PC-3 (cell line): ENCODE measurements around the gene FKBP1A.

Experiments
- EZH2 ChIP-seq: fragments of 300-600 bp; sonication (generic); IDR thresholded peaks from one replicate; pipeline ENCODE4 v1.6.1; 2017; ENCODE audit warnings: antibody characterized with exemption, mild to moderate bottlenecking, low read length; ENCODE audit not compliant: unreplicated experiment
- TF ChIP-seq, protein P1 (sequence below): fragments of 300-600 bp; sonication (generic); conservative IDR thresholded peaks from 2 replicates; pipeline ENCODE4 v1.5.1; 2017; ENCODE audit warnings: antibody characterized with exemption, low read depth, mild to moderate bottlenecking, low read length

DNA sequence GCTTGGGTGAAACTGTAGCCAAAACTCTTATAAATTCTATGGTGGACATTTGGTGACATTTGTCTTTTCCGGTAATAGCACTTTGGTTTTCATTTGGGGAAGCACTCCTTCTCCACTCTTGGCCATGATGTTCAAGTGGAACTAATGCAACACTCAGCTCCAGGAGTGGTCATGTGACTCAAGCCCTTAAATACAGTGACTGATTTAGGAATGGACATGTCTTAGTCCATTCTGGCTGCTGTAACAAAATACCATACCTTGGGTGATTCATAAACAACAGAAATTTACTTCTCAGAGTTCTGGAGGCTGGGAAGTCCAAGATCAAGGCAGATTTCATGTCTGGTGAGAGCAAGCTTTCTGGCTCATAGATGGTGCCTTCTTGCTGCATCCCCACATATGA, 10.8 kb upstream of the FKBP1A start:
- TF ChIP-seq, protein P1, sequence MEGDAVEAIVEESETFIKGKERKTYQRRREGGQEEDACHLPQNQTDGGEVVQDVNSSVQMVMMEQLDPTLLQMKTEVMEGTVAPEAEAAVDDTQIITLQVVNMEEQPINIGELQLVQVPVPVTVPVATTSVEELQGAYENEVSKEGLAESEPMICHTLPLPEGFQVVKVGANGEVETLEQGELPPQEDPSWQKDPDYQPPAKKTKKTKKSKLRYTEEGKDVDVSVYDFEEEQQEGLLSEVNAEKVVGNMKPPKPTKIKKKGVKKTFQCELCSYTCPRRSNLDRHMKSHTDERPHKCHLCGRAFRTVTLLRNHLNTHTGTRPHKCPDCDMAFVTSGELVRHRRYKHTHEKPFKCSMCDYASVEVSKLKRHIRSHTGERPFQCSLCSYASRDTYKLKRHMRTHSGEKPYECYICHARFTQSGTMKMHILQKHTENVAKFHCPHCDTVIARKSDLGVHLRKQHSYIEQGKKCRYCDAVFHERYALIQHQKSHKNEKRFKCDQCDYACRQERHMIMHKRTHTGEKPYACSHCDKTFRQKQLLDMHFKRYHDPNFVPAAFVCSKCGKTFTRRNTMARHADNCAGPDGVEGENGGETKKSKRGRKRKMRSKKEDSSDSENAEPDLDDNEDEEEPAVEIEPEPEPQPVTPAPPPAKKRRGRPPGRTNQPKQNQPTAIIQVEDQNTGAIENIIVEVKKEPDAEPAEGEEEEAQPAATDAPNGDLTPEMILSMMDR, result no peak
- TF ChIP-seq EZH2, result no peak
